GM08714 (cell line): Measurements from ENCODE around the gene MED12L.

Experiments
- H3K4me3 ChIP-seq: fragments of 200-500 bp; sonication (Bioruptor generic); 2 replicates; pipeline ENCODE4 v1.5.1; 2014; ENCODE audit warnings: mild to moderate bottlenecking, low read length, inconsistent platforms
- ZNF274 ChIP-seq: IDR thresholded peaks from 2 replicates; pipeline ENCODE4 v1.6.1; 2012; ENCODE audit warnings: mild to moderate bottlenecking, low read depth, low read length

MED12L gene

GRCh38 chr3:151436675-151437446 is 351.4 kb downstream of the MED12L start:
- no peak overlapping the region for H3K4me3 ChIP-seq
- TF ChIP-seq ZNF274, result no peak

GRCh38 chr3:151437906-151438305 is 352.4 kb downstream of the MED12L start:
- no peak overlapping the region for H3K4me3 ChIP-seq
- no peak for TF ChIP-seq ZNF274

GRCh38 chr3:151439652-151440125 is 354.2 kb downstream of the MED12L start:
- no peak overlapping the region for H3K4me3 ChIP-seq
- no peak for TF ChIP-seq ZNF274

GRCh38 chr3:151440940-151441339 is 355.5 kb downstream of the MED12L start:
- no peak for TF ChIP-seq ZNF274
- no peak overlapping the region for H3K4me3 ChIP-seq

- H3K4me3 ChIP-seq, result no peak overlapping the region
- TF ChIP-seq ZNF274, result no peak
Measured at GRCh38 chr3:151443583-151443982, 358.1 kb downstream of the MED12L start.

GRCh38 chr3:151445273-151446001 is 360.0 kb downstream of the MED12L start:
- TF ChIP-seq ZNF274, result no peak
- no peak overlapping the region for H3K4me3 ChIP-seq

GRCh38 chr3:151446002-151446340 is 360.5 kb downstream of the MED12L start:
- no peak for TF ChIP-seq ZNF274
- H3K4me3 ChIP-seq, result no peak overlapping the region

GRCh38 chr3:151452368-151452767 is 366.9 kb downstream of the MED12L start:
- H3K4me3 ChIP-seq, result no peak overlapping the region
- no peak for TF ChIP-seq ZNF274

- H3K4me3 ChIP-seq, result no peak overlapping the region
Measured at GRCh38 chr3:151452841-151453240, 367.4 kb downstream of the MED12L start.

GRCh38 chr3:151456065-151456464 is 370.6 kb downstream of the MED12L start:
- no peak overlapping the region for H3K4me3 ChIP-seq

More at GRCh38 chr3:151452841-151453240, 367.4 kb downstream of the MED12L start:
- no peak for TF ChIP-seq ZNF274

GRCh38 chr3:151459358-151459757 is 373.9 kb downstream of the MED12L start:
- TF ChIP-seq ZNF274, result no peak
- no peak overlapping the region for H3K4me3 ChIP-seq

More at GRCh38 chr3:151456065-151456464, 370.6 kb downstream of the MED12L start:
- TF ChIP-seq ZNF274, result no peak

- no peak for TF ChIP-seq ZNF274
- no peak overlapping the region for H3K4me3 ChIP-seq
Measured at GRCh38 chr3:151460228-151460627, 374.8 kb downstream of the MED12L start.

GRCh38 chr3:151460774-151461450 is 375.4 kb downstream of the MED12L start, which contains the start of gene IGSF10:
Gene IGSF10 (minus strand): TSS chr3:151461061. CDS start chr3:151458709, 2,352 bp downstream.
- TF ChIP-seq ZNF274, result no peak

GRCh38 chr3:151462278-151462780 is 376.9 kb downstream of the MED12L start:
- no peak for TF ChIP-seq ZNF274
- H3K4me3 ChIP-seq, result no peak overlapping the region

More at GRCh38 chr3:151460774-151461450, 375.4 kb downstream of the MED12L start, which contains the start of gene IGSF10:
- H3K4me3 ChIP-seq, result no peak within 1 kb of the TSS
